Neural crest cell (in vitro differentiated cells): Measurements from ENCODE around the gene GNG7. TPM values are rescaled to one million over a fixed set of nuclear protein-coding genes. Genes with fewer than 3 reads are reported as not detected.
A peak's percentile ranks its signal among the peaks of the same experiment; 100 is the strongest.
"Not testable (repeated sequence)": the region's sequence is repeated elsewhere in the genome, so short reads cannot be mapped to it uniquely, and the experiment has no call there.

Source experiments
- DNase-seq: peaks from one replicate; pipeline ENCODE4 v3.0.0; 2021; ENCODE audit warnings: low read depth, mixed read lengths, low spot score
- H3K27ac Mint-ChIP-seq: one replicate; pipeline ENCODE4 v1.8.0; 2021; ENCODE audit warnings: mild to moderate bottlenecking, mixed read lengths; ENCODE audit not compliant: unreplicated experiment
- H3K27me3 Mint-ChIP-seq: 2 replicates; pipeline ENCODE4 v1.8.0; 2021; ENCODE audit warnings: low read depth, mild to moderate bottlenecking, mixed read lengths
- H3K36me3 Mint-ChIP-seq: 2 replicates; pipeline ENCODE4 v1.8.0; 2021; ENCODE audit warnings: low read depth, mild to moderate bottlenecking, mixed read lengths
- H3K4me1 Mint-ChIP-seq: 2 replicates; pipeline ENCODE4 v1.8.0; 2021; ENCODE audit warnings: mixed read lengths
- H3K4me3 Mint-ChIP-seq: one replicate; pipeline ENCODE4 v1.8.0; 2021; ENCODE audit warnings: mild to moderate bottlenecking, mixed read lengths
- H3K9me3 Mint-ChIP-seq: 2 replicates; pipeline ENCODE4 v1.8.0; 2021; ENCODE audit warnings: mixed read lengths
- CTCF ChIP-seq: fragments of 200-600 bp; sonication (generic); conservative IDR thresholded peaks from 2 replicates; pipeline ENCODE4 v1.5.0; 2021; ENCODE audit warnings: antibody characterized with exemption, mild to moderate bottlenecking
- total RNA-seq: library from RNA; stranded (reverse); gene quantifications from 2 replicates; pipeline ENCODE4 v1.2.1, GENCODE V29; 2021

The GNG7 gene
- total RNA-seq, 1 donor from 2014 or later: 13.9 TPM

GRCh38 chr19:2680808-2681207 lies 21.7 kb downstream of the GNG7 start:
- H3K4me1 Mint-ChIP-seq: peaks cover 11% of the 10 kb centered on the region
- DNase-seq: no peak
- H3K36me3 Mint-ChIP-seq: peaks cover 3% of the 10 kb centered on the region

GRCh38 chr19:2679439-2679838 lies 23.1 kb downstream of the GNG7 start:
- Mint-ChIP-seq H3K4me3 (no peak overlapping the region), H3K4me1 (peaks cover 4% of the 10 kb centered on the region), H3K27ac (no peak overlapping the region), H3K27me3 (peaks cover 3% of the 10 kb centered on the region), H3K36me3 (peaks cover 3% of the 10 kb centered on the region), H3K9me3 (no peaks in the 10 kb centered on the region)
- TF ChIP-seq CTCF: no peak
- DNase-seq: no peak

More at GRCh38 chr19:2680808-2681207, 21.7 kb downstream of the GNG7 start:
- no peak for TF ChIP-seq CTCF
- Mint-ChIP-seq H3K27ac (no peak overlapping the region), H3K9me3 (no peaks in the 10 kb centered on the region), H3K4me3 (no peak overlapping the region), H3K27me3 (peaks cover 3% of the 10 kb centered on the region)

- H3K36me3 Mint-ChIP-seq, H3K9me3 Mint-ChIP-seq, H3K27me3 Mint-ChIP-seq, H3K4me3 Mint-ChIP-seq, DNase-seq, H3K4me1 Mint-ChIP-seq: not testable (repeated sequence)
- peak overlapping the region; percentile 93 for H3K27ac Mint-ChIP-seq
These were observed 23.5 kb downstream of the GNG7 start for GRCh38 chr19:2678948-2679347.

GRCh38 chr19:2678044-2678671 lies 24.3 kb downstream of the GNG7 start:
- H3K4me3 Mint-ChIP-seq: no peak overlapping the region
- peak overlapping the region; percentile 46 for H3K27ac Mint-ChIP-seq
- H3K4me1 Mint-ChIP-seq: no peaks in the 10 kb centered on the region
- H3K9me3 Mint-ChIP-seq: no peaks in the 10 kb centered on the region
- peaks cover 3% of the 10 kb centered on the region for H3K27me3 Mint-ChIP-seq
- no peak for TF ChIP-seq CTCF
- DNase-seq: no peak
- H3K36me3 Mint-ChIP-seq: peaks cover 3% of the 10 kb centered on the region

DNA sequence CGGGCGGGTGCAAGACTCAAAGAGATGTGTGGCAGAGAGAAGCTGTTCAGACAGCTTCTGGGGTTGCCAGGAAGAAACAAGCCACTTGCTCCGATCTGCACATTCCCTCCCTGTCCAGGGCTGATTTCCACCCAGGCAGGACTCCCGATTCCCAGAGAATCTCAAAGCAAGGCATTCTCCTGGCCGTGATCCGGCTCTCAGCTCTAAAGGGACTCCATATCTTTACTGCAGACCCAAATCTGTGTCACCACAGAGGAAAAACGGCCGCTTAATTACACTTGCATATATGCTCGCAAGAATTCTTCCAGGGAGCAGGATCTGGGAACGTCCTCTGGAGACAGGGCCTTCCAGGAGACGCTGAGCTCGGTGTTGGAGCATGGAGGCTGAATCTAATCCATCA lies 25.7 kb downstream of the GNG7 start:
- H3K9me3 Mint-ChIP-seq: no peaks in the 10 kb centered on the region
- no peak overlapping the region for H3K4me3 Mint-ChIP-seq
- H3K4me1 Mint-ChIP-seq: no peaks in the 10 kb centered on the region
- H3K36me3 Mint-ChIP-seq: peaks cover 3% of the 10 kb centered on the region
- no peak for DNase-seq
- no peak for TF ChIP-seq CTCF
- H3K27ac Mint-ChIP-seq: no peak overlapping the region
- peaks cover 3% of the 10 kb centered on the region for H3K27me3 Mint-ChIP-seq

DNA sequence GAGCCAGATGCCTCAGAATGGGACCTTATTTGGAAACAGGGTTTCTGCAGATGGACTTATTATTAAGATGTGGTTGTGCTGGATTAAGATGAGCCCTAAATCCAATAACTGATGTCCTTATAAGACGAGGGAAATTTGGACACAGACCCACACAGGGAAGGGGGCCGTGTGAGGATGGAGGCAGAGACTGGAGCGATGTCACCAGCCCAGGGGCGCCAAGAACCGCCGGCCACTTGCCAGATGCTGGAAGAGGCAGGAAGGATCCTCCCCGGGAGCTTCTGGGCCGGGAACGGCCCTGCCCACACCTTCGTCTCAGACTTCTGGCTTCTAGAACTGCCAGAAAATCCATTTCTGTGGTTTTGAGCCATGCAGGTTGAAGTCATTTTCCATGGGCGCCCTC lies 26.6 kb downstream of the GNG7 start:
- Mint-ChIP-seq H3K27me3 (peaks cover 3% of the 10 kb centered on the region), H3K36me3 (no peaks in the 10 kb centered on the region), H3K27ac (no peak overlapping the region), H3K4me1 (no peaks in the 10 kb centered on the region), H3K4me3 (no peak overlapping the region), H3K9me3 (no peaks in the 10 kb centered on the region)
- no peak for TF ChIP-seq CTCF
- DNase-seq: no peak
